SHP77 (cell line): ENCODE data around the gene ZDHHC7.
"Not testable (repeated sequence)": the region's sequence is repeated elsewhere in the genome, so short reads cannot be mapped to it uniquely, and the experiment has no call there.

Experiments
- DNase-seq, 2 experiments: peaks; one replicate each; lab custom pipeline; 2025; lab: John Stamatoyannopoulos, UW

Gene ZDHHC7

GRCh38 chr16:85010931-85011845 is at the start of gene ZDHHC7:
ZDHHC7 (minus strand) TSS chr16:85011535; CDS start chr16:84990618, 20,917 bp downstream.
- DNase-seq: peak; percentile 82 to 90

GRCh38 chr16:85058909-85059308 is 47.6 kb upstream of the ZDHHC7 start:
- no peak for DNase-seq

GRCh38 chr16:85057948-85058347 is 46.6 kb upstream of the ZDHHC7 start:
- no peak for DNase-seq

DNA sequence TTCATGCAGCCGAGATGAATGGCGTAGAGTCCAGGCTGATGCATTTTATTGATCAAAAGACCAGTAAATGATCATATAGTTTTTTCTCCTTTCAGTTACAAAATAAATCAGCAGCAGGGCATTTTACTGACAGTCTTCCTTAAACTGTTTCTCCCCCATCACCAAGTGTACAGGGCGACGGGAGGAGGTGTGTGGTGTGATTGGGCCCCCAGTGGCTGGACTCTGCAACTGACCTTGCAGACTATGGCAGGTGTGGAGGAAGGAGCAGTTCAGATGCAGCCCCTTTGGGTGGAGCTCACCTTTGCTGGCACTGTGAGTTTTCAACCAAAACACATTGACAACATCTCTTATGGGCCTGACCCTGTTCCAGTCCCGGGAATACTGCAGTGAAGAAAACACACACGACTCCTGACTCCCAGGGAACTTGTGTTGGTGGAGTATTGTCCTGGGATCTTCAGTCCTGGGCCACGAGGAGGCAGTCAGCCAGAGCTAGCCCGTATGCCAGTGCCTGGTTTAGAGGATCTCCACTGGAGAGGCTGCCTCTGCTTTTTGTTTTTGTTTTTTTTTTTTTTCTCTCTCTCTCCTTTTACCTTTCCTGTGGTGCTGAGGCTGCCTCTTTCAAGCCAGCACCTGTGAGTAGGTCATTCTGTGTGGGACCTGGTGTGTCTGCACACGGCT is 46.0 kb upstream of the ZDHHC7 start:
- peak in 1 of 2 experiments; percentile 22 for DNase-seq

- DNase-seq: no peak
Measured at GRCh38 chr16:85056211-85056748, 44.9 kb upstream of the ZDHHC7 start.

GRCh38 chr16:85055493-85056210 is 44.3 kb upstream of the ZDHHC7 start:
- no peak for DNase-seq

DNA sequence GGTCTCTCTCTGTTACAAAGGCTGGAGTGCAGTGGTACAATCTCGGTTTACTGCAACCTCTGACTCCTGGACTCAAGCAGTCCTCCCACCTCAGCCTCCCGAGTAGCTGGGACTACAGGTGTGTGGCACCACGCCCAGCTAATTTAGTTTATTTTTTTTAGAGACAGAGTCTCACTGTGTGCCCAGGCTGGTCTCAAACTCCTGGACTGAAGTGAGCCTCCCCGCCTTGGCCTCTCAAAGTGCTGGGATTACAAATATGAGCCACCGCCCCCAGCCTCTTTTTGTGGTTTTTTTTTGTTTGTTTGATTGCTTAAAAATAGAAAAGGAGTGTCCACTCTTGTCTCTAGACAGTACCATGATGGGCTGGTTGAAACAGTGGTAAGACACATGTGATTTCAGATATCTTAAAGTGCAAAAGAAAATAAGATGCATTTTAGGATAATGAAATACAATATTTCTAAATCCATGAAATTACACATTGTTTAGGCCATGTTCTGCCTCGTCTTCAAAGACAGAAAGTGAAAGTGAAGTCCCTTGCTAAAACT is 43.7 kb upstream of the ZDHHC7 start:
- no peak for DNase-seq

GRCh38 chr16:85054321-85054720 is 43.0 kb upstream of the ZDHHC7 start:
- not testable (repeated sequence) for DNase-seq

GRCh38 chr16:85052536-85052935 is 41.2 kb upstream of the ZDHHC7 start:
- DNase-seq: no peak

GRCh38 chr16:85051683-85052082 is 40.3 kb upstream of the ZDHHC7 start:
- DNase-seq: no peak

DNA sequence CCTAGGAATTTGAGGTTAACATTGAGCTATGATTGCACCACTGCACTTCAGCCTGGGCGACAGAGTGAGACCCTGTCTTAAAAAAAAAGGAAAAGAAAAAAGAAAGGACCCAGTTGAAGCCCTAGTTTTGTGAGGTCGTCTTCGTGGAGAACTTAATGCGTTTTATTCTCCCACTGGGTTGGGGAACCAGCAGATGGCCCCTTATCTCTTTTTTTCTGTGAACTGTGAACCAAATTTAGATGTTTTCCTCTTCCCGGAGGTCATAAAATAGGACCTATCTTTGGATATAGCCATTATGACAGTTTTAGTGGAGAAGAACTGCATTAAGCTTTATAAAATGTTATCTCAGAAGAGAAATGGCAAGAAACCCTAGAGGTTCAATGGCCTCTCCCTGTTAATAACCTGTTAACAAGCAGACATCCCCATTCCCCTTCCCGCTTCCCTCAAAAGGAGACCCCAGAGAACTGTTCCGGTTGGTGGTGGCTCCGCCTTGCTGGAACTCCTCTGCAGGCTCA is 39.8 kb upstream of the ZDHHC7 start:
- DNase-seq: no peak

- no peak for DNase-seq
Measured at GRCh38 chr16:85049706-85050305, 38.5 kb upstream of the ZDHHC7 start.

DNA sequence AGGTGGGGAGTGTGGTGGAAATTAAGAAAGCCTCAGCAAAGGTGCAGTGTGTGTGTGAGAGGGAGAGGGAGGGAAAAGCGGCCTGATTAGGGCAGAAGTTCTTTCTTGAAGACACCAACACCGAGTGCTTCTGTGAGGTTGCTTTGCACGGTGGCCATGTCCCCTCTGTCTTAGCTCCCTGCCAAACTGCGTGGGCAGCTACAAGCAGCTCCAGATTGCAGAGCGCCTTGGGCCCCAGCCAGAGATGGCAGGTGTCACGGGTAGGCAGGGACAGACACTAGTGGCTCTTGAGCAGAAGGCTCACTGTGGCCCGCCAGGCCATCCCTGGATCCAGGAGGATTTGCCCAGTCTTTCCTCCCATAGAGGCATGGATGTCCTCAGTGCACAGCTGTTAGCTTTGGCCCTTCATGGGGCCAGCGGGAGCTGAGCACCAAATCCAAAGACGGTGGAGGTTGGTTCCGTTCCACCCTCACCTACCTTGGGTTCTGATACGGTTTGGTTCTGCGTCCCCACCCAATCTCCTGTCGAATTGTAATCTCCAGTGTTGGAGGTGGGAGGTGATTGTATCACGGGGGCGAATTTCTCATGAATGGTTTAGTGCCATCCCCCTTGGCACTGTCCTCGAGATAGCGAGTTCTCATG is 37.7 kb upstream of the ZDHHC7 start:
- peak; percentile 14 to 36 for DNase-seq

DNA sequence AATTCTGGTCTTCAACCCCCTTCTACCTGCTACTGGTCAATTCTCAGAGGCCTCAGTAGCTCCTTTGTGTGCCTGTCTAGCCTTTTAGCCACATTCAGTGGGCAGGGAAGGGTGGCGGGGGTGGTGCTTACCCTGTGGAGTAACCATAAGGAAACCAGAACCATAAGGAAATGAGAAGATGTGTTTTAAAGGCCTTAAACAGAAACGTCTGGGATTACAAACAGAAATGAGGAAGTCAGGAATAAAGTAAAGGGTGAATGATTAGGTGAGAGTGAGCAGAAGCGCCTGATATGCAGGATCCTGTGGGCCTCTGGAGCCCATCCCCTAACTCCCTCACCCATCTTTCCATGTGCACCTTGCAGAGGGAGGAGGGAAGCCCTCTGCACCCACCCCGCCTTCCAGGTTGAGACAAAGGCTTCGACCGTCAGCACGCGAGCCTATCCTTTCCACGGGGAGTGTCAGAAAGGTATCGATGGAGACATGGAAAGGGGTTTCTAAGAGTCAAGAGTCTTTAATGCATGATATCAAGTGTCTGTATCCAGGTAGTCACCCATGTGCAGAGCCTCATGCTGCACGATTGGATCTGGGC is 36.6 kb upstream of the ZDHHC7 start:
- no peak for DNase-seq

DNA sequence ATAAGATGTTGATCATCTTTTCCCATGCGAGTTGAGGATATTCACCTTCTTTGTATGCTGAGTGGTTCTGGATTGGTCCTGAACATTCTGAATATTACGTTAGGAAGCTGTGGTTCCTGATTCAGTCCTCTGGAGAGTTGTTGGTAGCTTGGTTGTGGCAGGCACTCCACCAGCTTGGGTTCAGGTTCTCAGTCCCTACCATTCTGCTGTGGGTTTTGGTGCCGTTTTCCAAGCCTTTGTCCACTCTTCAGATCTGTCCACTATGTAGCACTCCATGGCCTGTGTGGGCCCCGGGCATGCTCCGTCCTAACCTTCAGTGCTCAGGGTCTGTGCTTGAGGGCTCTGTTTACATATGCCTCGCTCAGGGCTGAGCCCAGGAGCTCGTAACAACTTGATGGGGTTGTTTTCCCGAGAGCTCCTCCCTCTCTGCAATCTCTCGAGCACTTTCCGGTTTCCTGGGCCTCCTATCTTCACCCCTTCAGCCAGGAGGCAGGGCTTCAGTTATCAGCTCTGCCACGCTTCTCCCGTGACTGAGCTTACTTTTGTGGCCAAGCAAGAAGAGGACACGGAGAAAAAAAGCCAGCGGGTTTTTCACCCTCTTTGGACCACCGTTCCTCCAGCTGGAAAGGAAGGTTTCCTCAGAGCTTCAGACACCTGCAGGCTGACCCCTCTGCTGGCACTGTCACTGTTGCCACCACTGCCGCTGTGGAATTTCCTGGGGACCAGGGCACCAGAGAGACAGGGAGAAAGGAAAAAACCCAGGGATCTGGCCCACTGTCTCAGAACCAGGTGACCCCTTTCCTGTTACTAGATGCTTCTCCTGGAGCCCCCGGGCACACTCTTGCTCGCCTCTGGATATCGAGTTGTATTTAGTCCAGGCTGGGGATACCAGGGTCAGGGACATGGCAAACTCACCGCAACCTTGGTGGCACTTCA is 35.9 kb upstream of the ZDHHC7 start:
- DNase-seq: no peak

- no peak for DNase-seq
Measured at GRCh38 chr16:85046472-85046916, 35.2 kb upstream of the ZDHHC7 start.

GRCh38 chr16:85045641-85046471 is 34.5 kb upstream of the ZDHHC7 start:
- DNase-seq: no peak

- DNase-seq: no peak
Measured at GRCh38 chr16:85045077-85045476, 33.7 kb upstream of the ZDHHC7 start.
